ENCODE measurements around the gene CFAP410.
"Not testable (repeated sequence)": the region's sequence is repeated elsewhere in the genome, so short reads cannot be mapped to it uniquely, and the experiment has no call there.

CFAP410 gene

DNA sequence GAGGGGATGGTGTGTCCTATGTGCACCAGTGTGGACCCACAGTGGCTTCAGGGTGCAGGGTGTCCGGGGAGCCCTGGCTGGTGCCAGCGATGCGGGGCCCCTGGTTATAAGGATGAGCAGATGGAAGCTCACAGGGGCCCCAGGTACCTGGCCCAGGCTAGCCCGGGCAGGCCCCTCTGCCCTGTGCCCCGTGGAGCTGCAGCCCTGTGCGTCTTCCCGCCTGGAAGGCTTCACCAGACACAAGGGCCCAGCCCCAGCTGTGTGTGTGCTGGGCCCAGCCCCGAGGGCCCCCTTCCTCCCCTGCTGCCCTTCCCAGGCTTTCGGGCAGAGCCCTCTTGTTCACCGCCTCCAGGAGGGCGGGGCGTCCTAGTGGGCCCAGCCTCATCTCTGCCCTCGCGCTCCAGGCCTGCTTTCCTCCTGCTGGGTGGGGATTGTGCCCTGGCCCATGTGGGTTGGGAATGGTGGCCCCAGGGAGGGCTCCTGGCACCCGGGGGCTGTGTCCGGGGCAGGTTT is 23.4 kb downstream of the CFAP410 start:
- DNase-seq, result no peak

DNA sequence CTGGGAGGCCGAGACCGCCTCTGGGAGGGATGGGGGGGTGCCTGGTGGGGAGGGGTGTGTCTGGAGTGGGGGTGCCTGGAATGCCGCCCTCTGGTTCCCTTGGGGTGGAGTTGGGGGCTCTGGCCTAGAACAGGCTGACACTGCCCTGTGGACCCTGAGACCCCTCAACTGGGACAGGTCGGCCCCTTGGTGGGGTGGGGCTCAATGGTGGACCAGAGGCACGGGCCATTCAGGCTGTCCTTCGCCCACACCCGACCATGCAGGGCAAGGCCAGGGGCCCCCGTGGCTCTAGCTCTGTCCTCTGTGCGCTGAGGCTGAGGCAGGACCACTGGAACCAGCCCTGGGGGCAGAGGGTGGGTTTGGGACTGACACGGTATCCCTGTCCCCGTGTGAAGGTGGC is 24.6 kb downstream of the CFAP410 start:
- no peak for DNase-seq

DNA sequence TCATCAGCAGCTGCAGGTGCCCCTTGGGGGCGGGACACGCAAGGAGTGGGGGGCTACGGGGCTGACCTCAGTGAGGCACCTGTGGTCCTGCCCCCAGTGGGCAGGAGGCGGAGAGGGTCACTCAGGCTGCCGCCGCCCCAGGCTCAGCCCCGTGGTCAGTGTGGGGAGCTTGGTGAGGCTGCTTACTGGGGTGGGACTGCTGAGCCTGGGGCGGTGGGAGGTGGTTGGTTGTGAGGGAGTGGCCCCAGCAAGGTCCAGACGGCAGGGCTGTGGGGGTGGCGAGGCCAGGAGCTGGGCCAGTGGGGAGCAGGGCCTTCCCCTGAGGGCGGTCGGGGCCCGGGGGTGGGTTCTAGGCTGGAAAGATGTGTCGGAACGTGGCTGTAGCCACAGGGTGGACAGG is 25.1 kb downstream of the CFAP410 start:
- no peak for DNase-seq

DNA sequence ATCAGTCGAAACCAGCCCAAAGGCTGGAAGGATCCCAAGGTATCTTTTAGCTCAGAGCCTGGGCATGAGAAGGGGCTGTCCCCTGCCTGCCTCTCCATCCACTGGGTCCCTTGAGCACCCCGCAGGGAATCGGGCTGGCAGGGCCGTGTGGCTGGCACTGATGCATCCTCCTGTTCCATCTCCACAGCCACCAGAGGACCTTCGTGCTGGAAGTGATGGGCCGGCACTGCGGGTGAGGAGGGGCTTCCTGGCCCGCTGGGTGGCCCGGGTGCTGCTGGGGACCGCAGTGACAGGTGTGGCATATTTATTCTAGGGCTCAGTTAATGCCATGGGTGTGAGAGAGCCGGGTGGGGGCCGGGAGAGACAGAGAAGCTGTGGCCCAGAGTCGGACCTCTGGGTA is 25.7 kb downstream of the CFAP410 start:
- DNase-seq, result no peak

DNA sequence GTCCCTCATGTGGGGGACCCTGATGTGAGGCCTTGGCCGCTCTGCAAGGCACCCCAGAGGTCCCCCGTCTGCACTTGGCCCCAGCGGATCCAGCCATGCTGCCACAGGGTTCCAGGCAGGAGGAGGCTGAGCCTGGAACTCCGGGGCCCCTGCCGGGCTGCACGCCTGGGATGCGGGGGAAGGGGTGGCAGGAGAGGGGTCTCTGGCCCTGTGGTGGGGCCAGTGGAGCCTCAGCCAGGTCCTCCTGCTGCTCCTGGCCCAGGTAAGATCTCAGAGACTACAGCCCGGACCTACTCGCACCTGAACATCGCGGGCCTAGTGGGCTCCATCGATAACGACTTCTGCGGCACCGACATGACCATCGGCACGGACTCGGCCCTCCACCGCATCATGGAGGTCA is 26.5 kb downstream of the CFAP410 start:
- DNase-seq, result no peak

DNA sequence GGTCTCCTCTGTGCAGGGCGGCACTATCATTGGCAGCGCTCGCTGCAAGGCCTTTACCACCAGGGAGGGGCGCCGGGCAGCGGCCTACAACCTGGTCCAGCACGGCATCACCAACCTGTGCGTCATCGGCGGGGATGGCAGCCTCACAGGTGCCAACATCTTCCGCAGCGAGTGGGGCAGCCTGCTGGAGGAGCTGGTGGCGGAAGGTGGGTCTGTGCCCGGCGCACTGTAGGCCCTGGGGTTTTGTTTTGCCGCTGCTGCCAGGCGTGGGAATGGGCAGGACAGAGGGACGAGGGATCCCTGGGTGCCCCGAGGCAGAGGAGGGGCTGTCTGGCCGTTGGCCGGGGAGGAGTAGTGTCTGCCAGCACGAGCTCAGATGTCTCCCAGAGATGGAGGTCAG is 27.1 kb downstream of the CFAP410 start:
- no peak for DNase-seq

DNA sequence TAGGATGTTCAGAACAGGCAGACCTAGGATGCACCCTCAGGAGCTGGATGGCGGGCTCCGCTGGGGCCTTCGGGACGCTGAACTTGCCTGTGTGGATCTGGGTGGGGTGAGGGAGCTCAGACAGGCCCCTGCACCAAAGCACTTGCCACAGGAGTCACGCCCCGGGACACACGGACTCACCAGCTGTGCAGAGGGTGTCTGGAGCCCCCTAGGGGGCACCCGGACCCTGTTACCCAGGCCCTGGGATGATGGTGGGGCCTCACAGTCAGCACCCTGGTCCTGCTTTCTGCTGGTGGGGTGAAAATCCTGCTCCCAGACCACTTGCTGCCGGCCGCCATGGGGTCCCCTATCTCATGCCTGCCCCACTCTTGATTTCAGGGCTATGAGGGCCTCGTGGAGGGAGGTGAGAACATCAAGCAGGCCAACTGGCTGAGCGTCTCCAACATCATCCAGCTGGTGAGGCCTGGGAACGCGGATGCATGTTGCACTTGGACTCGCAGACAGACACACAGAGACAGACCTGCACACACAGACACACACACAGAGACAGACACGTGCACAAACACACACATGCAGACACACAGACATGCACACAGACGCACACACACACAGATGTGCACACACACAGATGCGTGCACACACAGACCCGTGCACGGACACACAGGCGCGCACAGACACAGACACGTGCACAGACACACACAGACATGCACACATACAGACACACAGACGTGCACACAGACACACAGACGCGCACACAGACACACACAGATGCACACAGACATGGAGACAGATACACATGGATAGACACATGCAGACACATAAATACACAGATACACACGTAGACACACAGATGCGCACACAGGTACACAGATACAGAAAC is 28.3 kb downstream of the CFAP410 start:
- no peak for DNase-seq

DNA sequence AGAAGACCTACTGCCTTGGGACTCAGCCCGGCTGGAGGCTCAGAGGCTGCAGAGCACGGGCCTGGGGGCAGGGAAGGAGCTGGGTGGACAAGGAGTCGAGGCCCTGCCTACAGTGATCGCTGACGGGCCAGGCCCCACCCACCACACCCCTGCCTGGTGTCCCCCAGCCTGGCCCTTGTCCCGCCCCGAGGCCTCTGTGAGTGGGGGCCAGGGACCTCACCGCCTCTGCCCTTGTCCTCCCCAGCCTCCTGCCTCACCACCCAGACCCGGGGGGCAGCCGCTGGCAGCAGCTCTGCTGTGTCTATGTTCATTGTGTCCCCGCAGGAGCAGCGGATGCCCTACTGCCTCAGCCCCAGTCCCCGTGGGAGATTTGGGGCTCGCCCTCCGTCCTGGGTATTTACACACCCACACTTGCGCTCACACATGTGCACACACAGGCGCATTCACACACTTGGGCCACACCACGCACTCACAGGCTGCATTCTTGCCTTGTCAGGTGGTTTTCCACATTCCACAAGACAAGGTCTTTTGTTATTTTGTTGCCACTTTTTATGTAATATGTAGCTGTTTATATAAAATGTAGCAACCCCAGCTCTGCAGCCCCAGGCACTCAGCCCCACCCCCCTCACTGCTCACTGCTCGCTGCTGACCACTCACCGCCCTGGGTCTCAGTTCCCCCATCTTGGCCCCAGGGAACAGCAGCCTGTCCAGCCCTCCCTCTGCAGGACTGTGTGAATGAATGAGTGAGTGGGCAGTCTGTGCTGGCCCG is 32.1 kb downstream of the CFAP410 start:
- DNase-seq, result no peak

DNA sequence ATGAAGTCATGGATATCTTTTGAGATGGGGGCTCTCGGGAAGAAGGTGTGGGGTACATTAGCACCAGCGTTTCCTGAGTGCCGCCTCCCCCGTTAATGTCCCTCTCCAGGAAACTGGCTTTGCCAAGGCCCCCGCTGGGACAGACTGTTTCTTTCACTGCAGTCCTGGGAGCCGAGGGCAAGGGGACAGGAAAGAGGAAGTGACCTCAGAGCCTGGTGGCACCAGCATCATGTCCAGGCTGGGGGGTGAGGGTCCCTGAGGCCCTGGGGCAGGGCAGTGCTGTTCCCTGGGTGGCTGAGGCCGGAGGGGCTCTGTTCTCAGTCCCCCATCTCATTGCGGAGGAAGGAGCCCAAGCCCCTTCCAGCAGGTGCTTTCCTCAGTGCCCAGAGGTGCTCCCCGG is 33.5 kb downstream of the CFAP410 start:
- no peak for DNase-seq

DNA sequence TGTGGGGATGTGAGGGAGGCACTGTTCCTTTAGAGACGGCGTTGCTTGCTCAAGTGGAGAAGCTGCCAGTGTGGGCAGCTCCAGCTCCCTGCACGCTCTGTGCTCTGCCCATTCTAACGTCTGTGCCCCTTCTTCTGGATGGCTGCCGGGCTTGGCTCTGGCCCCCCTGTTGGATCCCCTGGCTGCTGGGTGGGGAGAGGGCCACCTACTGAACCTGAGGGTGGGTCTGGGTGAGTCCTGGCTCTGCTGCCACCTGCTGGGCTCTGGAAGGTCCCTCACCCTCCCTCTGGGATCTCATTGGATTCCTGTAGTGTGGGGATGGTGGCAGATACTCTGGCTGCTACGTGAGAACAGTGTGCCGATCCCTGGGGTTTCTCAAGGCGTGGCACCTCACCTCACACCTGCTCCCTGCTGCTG is 34.3 kb downstream of the CFAP410 start:
- DNase-seq, result no peak

DNA sequence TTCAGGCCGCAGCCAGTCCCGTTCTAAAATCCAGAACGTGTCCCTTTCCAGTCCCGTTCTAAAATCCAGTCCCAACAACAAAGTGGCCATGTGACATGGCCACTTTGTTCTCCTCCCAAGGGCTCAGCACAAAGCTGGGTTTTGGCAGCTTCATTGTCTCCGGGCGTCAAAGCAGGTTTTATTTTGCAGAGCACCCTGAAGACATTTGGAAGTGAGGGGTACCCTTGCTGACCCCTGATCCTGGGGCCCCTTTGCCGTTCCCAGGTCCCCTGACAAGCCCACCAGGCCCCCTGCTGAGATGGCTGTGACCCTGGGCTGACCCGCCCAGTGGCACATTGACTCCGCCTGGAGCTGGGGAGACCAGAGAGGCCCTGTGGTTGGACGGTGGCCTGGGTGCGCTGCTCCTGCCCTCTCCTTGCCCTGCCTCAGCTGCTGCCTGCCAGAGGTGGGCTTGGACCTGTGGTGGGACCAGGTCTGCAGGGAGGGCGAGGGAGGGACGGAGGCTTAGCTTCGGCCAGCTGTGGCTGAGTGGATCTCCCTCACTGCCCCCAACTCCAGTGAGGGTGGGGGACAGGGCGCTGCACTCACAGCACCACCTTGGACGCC is 35.1 kb downstream of the CFAP410 start:
- DNase-seq, result no peak

DNA sequence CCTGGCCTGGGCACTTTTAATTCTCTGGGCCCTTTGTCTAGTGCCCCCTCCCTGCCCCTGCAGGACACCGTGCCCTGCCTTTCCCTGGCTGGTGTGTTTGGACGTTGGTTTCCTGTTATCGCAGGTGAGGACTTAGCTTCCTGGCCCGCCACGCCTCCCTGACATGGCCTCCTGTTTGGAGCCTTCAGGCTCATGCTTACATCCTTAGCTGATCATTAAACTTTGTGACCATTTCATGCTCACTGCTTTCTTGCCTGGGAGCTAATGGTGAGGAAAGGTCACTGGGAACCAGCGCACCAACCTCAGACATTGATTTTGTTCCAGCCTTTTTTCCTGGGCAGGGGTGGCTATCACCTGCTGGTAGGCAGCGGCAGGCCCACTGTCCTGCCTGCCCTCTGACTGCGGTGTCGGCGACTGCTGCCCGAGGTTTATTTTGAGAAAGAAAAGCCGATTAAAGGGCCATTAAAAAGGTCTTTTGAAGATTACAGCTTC is 35.7 kb downstream of the CFAP410 start:
- no peak for DNase-seq

DNA sequence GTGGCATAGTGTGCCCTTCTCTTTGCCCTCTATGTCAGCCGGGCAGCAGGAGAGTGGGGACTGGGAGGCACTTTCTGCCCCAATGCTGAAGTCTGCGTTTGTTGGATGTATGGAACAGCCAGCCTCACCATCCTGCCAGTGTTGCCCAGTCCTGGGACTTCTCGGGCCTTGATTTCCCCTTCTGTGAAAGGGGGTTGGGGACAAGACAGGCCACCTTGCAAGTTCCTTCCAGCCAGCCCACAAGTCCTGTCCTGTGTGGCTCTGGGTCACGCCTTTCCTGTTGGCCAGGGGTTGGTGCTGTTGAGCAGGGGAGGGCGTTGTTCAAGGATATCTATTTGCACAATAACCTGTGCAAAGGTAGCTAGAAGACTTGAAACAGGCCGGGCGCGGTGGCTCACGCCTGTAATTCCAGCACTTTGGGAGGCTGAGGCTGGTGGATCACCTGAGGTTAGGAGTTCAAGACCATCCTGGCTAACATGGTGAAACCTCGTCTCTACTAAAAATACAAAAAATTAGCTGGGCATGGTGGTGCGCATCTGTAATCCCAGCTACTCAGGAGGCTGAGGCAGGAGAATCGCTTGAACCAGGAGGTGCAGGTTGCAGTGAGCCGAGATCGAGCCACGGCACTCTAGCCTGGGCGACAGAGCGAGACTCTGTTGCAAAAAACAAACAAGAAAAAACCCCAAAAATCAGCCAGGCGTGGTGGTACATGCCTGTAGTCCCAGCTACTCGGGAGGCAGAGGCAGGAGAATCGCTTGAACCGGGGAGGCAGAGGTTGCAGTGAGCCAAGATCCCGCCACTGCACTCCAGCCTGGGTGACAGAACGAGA is 36.4 kb downstream of the CFAP410 start:
- DNase-seq, result not testable (repeated sequence)

DNA sequence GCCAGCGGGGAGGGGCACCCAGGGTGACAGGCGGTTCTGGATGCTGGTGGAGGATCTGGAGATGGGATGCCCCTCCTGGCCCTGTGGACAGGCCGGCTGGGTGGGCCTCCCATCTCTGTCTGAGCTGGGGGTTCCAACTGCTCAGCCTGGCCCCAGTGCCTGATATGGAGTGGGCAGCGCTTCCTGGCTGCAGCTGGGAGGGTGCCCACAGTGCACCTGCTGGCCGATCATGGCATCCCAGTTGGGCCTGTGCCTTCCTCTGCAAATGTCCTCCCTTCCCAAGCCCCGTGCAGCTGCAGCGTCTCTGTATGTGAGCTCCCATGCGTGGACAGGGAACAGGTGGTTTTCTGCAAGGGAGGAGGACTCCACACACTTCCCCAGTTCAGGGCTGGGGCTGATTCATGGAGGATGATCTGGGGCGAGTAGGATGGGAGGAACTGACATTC is 37.2 kb downstream of the CFAP410 start:
- no peak for DNase-seq

DNA sequence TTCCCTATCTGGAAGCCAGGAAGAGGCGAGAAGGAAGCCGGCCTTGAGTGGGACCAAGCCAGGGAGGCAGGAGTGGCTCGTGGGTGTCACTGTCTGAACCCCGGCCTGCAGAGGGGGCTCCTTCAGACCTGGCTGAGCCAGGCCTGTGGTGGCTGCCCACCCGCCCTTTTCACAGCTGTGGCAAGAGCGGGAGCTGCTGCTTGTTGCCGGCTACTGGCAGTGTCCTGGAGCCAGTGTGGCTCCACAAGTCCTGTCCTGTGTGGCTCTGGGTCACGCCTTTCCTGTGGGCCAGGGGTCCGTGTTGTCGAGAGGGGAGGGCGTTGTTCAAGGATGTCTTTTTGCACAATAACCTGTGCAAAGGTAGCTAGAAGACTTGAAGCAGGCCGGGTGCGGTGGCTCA is 38.0 kb downstream of the CFAP410 start:
- DNase-seq, result no peak

DNA sequence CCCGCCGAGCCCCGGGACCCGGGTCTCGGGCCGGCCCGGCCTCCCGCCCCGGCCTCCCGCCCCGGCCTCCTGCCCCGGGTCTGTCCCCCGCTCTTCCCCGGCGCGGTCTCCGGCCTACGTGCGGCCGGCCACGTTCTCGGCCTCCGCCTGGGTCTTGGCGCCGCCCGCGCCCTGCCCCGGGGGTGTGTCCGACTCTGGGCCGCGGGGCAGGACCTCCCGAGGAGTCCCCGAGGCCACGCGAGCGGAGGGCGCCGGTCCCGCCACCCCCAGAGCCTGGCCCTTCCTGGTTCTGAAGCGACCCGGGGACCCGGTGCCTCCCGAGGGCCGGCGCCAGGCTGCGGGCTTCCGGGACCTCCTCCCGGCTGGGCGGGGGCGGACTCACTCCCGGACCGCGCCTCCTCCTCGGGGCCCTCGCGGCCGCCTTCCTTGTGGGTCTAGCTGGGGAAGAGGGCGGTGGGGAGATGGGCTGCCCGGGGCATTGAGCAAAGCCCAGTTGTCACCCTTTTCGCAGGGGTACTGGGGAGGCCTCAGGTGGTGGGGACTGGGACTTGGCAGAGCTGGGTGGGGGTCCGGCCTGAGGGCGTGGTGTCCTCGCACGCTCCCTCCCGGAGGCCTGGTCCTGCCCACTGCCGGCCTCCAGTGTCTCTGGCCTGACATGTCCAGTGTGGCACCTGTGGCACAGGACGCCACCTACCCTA is 38.8 kb downstream of the CFAP410 start:
- peak; percentile 85 for DNase-seq

DNA sequence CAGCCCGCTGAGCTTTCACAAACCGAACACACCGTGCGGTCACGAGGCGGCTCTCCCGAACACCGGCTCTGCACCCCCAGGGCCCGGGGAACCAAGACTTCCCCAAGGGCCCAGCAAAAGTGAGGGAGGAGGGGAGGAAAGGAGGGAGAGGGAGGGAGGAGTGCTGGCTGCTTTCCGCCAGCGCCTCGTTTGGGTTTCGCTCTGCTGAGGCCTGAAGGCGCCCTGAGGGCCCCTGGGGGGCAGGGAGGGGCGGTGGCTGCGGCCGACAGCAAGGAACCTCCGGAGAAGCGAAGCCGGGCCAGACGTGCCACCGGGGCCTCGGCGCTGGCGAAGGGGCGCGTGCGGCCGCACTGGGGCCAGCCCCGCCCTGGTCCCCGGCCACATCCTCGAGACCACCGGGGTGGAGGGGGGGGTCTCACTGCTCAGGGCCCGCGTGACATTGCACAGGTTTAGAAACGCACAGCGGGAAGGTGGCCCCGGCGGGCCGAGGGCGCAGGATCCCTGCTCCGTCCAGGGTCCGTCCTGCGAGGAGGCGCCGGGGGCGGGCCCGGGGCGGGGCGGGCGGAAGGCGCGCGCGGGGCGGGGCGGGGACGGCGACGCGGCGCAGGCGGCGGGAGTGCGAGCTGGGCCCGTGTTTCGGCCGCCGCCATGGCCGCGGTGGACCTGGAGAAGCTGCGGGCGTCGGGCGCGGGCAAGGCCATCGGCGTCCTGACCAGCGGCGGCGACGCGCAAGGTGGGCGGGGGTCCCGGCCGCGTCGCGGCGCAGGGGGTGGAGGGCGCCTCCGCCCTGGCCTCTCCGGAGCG is 39.5 kb downstream of the CFAP410 start, which contains the start of gene PFKL:
TSS of gene PFKL (plus strand) at position 596 of the 804 bp plus-strand sequence. CDS start at position 649, 53 bp downstream.
- peak; percentile 86 for DNase-seq

DNA sequence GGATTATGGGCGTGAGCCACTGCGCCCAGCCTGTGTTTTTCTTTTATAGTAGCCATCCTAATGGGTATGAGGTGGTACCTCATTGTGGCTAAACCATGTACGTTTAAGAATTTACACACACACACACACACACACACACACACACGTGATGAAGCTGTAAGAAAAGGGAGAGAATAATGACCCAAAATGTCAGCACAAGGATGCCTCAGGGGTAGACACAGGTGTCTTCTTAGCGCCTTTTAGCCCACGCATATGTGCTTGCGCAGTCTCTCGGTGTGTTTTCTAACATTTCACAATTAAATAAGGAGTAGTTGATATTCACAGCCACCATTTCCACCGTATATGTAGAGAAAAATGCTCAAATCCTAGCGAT is 40.1 kb downstream of the CFAP410 start:
- DNase-seq, result no peak

DNA sequence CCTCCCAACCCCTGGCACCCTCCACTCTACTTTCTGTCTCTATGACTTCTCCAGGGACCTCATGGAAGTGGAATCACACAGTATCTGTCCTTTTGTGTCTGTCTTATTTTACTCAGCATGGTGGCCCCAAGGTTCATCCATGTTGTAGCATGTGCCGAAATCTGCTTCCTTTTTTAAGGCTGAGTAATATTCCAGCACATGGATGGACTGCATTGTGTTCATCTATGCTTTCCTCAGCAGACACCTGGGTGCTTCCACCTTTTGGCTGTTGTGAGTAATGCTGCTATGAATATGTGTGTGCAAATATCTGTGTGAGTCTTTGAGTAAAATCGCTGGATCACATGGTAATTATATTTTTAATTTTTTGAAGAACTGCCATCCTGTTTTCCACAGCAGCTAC is 40.9 kb downstream of the CFAP410 start:
- no peak for DNase-seq

DNA sequence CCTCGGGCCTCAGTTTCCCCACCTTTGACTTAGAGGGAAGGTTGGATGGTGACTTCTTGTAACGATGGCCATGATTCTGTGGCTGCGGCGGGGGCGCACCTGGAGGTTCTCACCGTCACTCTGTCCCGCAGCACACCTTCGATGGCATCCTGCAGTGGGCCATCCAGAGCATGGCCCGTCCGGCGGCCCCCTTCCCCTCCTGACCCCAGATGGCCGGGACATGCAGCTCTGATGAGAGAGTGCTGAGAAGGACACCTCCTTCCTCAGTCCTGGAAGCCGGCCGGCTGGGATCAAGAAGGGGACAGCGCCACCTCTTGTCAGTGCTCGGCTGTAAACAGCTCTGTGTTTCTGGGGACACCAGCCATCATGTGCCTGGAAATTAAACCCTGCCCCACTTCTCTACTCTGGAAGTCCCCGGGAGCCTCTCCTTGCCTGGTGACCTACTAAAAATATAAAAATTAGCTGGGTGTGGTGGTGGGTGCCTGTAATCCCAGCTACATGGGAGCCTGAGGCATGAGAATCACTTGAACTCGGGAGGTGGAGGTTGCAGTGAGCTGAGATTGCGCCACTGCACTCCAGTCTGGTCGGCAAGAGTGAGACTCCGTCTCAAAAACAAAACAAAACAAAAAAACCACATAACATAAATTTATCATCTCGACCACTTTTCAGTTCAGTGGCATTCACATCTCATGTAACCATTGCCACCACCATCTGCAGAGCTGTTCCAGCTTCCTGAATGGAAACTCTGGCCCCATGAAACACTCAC is 41.5 kb downstream of the CFAP410 start:
- peak; percentile 83 for DNase-seq
